Measurements from ENCODE around the gene HDDC2.

Gene HDDC2

DNA sequence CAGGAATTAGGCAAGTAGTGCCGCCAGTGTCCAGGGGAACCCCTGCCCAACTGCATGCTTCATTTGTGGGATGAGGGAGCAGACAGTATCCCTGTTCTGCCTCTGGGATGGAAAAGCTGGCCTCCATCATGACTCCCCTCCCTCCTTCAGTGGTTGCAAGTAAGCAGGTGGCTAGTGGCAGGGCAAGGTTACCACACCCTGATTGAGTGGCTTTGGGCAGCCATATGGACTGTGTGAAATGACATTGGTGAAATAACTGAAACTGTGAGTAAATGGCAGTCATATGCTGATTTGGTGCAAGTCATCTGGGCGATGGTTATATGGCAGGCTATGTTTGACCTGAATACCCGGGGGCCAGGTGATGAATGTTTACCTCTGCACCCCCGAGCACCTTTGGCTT, 33.0 kb downstream of the HDDC2 start:
- no peak for DNase-seq

DNA sequence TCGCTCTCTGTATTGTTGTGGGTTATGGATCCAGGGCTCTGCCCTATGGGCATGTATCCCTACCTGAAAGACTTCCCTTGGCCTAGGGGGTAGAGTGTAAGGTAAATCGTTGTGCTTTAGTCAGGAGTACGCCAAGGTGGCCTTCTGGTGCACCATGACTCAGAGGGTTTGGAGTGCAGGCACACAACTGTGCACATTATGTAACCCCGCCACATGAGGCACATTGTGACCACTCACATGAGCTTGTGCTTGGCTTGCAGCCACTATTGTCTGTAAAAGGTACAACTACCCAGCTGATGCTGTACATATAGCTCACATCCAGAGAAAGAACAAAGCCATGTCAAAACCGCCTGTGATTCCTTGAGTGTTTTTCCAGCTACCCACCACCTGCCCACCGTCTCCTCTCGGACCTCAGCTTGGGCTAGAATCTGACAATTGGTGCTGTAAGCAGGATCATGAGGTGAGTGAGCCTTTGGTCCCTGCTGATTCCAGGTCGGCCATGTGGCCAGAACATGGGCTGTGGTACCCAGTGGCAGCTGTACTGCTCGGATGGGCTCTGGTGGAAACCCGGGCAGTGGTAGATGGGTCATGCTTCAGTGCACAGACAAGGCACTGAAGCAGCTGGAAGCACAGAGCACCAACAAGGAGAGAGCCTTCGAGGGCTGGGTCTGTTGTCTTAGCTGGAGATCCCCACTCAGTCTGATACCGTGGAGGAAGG, 33.8 kb downstream of the HDDC2 start:
- DNase-seq: no peak

DNA sequence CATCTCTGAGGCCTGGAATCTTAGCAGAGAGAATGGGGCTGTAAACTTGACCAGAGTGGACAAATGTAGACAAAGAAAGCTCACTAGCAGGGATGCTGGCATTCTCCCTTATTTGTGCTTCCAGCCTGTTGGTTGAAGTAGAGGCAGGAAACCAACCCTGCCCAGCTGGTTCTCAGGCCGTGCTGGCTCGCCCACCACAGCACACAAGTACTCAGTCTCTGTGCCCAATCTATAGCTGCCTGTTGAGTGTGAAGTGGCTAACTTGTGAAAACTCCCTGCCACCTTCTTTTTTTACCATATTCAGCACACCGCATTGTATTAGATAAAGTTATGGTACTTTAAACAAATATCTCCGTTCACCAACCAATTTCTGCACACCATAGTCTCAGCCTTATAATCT, 37.3 kb downstream of the HDDC2 start:
- no peak for DNase-seq

DNA sequence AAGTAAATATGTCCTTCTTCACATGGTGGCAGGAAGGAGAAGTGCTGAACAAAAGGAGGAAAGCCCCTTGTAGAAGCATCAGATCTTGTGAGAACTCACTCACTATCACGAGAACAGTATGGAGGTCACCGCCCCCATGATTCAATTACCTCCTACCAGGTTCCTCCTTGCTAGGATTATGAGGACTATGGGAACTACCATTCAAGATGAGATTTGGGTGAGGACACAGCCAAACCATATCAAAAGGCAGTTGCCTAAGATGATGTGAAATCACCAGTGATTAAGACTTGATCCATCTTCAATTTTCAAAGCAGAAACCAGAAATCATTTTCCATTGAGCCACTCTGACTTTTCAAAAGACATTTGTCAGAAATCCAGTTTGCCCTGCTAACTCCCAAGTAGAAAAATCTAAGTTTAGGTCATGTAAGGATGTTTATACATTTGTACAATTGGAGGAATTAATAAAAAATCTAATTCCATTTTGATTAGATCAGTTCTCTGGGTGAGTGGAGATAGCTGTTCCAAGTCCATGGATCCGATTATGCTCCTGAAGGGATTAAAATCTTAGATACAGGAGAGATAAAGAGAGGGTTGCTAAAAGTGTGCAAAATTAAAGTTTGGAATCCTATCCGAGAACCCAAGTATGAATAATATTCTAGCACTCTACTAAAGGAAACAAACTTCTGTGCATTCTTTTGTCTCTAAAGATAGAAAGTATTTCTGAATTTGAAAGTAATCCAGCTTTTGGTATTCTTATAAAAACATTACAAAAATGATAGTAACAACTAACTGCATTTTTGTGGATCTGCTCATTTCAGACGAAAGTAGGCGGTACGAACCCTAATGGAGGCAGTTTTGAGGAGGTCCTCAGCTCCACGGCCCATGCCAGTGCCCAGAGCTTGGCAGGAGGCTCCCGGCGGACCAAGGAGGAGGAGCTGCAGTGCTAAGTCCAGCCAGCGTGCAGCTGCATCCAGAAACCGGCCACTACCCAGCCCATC, 39.5 kb downstream of the HDDC2 start:
- DNase-seq: no peak

DNA sequence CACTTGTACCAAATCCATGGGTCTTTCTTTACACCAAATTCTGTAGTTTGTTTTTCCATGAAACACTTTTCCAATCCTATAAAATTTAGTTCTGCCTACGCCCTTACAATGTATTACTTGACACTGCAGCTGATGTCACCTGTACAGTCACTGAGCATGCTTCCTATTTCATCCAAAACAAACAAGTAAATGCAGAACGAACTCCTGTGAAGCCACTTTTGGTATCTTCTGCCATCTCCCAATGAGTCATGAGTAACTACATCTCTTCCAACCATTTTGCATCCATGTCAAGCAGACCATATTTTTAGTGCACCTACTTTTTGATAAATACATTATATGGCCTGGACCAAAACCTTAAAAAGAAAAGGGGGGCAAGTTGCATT, 42.4 kb downstream of the HDDC2 start:
- DNase-seq: no peak

DNA sequence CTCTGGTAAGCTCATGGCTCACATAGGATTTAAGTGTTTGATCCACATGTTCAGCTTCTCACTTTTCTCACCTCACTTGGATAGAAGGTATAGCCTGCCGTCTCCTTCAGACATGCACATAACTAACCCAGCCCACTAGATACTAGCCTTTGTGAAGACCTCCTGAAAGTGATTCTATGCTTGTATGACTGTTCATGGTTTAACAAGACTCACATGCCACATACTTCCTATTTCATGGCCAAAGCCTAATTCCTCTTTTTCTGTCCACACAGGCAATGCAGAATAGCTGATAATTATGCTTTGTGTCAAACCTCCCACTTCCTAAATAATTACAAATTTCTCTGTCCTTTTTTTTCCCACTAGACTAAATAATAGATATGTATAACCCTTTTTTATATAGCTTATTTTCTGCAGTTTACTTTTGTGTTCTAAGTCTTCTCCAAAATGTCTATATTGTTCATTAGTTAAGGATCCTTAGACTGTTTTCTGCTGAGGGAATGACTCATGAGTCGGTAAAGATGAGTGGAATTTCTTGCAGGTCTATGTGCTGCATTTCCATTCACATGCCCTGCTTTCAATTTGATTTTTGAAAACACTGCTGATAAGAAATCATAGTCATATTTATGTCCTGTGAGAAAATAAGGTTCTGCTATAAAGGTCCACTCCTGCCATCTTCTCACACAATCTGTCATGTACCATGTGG, 43.0 kb downstream of the HDDC2 start:
- DNase-seq: no peak

DNA sequence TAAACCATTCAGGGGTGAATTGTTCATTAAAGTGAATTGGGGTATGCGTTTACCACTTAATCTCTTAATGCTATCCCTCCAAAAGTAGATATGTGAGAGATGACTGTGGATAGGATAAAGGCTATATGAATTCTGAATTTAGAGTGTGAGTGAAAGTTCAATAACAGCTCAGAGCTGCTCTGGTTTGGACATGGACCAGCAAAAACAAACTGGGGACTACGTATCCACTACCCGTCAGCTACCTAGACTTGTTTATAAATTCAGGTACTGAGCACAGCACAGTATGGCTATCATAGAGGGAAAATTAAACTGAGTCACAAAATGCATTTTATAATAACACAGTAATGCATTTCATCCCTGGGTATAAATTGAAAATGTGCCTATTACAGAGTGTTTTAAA, 44.4 kb downstream of the HDDC2 start:
- no peak for DNase-seq

DNA sequence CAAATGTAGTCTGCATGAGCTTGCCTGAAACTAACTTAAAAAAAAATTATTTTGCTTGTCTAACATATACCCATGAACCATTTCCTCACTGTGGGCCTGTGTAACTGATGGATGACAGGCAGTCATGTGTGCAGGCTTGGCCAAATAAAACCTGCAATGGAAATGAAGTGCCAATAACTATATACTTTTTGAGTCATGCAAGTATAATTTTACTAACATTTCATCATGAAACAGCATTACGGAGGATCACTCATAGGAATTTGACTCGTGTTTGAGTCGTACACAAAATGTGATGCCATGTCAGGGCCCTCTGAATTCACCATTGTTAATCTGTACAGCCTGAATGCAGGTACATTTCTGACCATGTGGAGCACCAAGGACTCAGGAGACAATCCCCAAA, 46.6 kb downstream of the HDDC2 start:
- DNase-seq: no peak

DNA sequence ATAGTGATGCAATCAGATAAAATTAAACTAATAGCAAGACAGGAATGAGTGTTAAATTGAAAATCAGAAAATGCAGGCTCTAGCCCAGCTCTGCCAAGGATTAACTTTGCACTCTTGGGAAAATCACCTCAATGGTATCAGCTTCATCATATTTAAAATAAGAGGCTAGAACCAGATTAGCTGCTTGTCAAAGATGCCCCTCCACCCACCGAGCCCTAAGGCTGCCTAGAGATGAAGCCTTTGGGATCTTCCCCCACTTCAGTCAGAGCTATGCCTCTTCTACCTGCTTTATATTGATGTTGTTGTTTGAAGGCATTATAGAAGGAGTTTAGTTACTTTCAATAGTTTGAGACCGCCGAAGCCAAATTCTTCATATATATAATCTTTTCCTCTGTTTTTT, 47.4 kb downstream of the HDDC2 start:
- no peak for DNase-seq

DNA sequence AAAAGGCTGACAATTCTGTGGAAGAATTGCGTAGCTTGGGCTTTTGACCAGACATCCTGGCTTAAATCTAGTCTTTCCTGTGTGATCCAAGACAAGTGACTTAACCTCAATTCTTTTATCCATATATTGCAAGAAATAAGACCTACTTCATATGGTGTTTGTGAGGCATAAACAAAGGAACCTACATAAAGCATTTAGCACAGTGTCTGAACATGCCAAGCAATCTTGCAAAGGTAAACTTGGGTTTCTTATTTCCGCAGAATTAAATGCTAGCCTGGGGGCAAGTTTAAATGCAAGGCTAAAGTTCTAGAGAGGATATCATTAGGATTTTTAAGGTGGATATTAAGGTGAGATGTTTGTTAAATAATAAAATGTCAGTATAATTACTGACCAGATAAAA, 47.9 kb downstream of the HDDC2 start:
- no peak for DNase-seq

DNA sequence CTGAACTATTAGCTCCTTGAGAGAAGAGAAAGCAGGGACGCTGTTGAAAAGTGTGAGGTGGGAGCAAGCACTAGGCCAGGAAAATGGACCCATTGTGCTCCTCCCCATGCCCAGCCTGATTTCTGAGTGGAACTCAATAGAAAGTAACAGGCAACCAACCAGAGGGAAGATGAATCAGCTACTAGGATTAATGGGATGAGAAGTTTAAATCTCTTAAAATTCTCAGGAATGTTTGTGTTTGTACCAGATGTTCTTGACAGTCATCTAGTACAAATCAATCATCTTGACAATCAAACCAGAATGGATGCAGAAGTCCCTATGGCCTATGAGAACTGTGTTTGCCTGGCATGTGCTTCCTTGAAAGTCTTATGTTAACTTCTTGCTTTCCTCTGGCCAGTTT, 48.9 kb downstream of the HDDC2 start:
- no peak for DNase-seq

DNA sequence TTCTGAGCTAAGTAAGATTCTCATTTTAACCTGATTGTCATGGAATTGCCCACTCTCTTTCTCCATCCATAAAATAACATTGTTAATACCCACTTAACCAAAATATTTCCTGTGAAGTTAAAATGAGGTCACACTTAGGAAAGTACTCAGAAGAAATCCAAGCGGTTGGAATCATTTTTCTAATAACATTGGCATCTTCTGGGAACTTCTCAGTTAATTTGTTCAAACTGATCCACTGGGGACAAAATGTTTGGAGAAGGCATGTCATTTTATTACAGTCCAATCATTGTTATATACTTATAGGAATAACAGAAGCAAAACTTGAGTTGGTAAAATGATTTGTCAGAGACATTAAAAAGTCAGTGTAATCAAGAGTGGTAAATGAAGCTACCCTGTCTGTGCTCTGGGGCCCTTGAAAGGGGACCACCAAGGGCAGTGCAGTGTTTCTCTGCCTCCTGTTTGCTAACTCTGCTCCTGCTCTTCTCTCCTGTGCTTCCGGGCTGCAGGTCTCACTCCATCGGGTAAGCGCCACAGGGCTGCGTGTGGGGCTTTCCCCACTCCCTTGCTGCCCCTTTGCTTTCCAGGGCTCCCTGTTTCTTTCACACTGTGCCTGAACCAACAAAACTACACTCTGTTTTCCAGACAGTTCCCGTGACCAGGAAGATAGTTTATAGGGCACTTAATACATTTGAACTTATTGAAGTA, 50.1 kb downstream of the HDDC2 start:
- DNase-seq: no peak

DNA sequence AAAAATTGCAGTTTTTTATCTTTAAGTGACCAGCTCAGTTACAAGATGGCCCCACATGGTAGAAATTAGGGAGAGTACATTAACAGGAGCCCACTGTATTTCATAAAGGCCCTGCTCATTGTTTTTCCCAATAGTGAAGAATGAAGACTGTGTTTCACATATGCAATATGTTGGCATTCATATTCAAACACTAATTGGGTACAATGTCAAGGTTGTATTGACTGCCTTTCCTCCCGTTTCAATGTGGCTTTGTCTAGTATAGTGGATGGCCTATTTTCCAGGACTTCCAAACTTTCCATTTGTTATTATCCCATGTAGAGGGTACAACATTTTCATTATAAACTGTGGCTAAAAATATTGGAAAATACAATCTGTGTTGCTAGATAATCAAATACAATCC, 51.3 kb downstream of the HDDC2 start:
- no peak for DNase-seq

DNA sequence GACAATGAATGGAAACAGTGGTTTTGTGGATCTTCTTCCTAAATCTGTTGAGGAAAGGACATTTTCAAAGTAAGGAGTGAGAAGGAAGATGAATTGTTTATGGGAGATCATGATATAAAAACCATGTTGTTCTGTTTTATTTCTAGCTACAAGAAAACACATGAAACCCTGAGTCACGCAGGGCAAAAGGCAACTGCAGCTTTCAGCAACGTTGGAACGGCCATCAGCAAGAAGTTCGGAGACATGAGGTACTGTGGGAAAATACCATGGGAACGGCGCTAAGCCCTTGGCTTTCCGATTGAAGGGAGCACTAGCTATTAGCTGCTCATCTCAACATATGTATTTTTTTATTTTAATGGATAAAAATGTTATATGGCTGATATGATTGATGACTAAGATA, 53.6 kb downstream of the HDDC2 start:
- no peak for DNase-seq

DNA sequence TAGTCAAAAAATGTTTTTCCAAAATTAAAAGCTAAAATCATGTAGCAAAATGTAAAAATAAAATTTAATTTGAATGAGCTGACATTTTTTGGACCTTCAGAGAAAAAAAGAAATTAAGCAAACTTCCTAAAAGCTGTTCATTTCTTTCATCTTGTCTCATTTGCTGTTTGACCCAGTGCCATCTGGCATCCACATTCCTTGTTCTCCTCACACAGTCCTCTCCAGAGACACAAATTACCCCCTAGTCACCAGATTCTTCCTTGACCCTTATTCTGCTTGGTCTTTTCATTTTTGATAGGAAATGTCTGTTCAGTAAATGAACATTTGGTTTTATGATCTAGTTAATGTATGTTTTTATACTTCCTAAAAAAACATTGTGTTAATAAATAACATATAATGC, 55.2 kb downstream of the HDDC2 start:
- DNase-seq: no peak

DNA sequence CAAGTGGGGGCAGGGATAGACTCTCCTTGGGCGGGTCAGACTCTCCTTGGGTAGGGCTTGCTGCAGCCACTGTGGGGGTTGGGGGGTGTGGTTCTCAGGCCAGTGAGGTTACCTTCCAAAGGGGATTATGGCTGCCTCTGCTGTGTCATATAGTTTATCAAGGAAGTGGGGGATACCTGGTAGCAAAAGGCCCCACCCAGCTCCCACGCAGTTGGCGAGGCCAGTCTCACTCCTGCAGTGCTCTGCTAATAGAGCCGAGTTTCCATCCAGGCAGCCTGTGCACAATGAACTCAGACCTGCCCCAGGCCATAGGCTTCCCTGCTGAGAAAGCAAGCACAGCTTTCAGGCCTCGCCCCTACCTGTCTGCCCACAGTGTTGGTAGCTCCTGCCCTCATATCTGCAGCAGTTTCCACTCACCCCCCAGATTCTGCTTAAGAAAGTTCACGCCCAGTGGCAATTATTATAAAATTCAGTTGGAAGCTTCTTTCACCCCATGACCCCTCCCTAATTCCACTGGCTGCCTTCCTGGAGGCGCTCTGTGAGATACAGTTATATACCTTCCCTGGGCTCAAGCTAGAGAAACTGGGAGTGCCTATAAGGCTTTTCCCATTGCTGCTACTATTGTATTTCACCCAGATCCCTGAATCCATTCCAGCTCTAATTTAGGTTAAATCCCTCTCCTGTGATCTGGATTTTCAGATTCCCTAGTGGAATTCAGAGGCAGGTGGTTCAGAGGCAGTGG, 56.1 kb downstream of the HDDC2 start:
- no peak for DNase-seq

DNA sequence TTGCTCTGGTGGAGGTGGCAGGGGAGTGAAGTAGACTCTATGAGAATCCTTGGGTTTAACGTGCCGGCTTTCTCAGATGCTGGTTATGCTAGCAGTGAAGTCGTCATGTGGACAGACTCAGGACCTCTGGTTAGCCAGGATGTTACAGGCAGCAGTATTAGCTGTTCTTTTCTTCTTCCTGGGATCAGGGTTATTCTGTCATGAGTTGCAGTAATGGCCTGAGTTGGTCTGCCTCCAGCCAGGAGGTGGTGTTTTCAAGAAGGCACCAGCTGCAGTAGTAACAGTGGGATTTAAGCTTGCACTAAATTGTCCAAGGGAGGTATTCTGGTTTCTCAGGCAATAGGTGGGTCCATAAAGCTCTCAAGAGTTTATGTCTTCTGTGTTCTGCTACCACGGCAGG, 56.7 kb downstream of the HDDC2 start:
- no peak for DNase-seq

DNA sequence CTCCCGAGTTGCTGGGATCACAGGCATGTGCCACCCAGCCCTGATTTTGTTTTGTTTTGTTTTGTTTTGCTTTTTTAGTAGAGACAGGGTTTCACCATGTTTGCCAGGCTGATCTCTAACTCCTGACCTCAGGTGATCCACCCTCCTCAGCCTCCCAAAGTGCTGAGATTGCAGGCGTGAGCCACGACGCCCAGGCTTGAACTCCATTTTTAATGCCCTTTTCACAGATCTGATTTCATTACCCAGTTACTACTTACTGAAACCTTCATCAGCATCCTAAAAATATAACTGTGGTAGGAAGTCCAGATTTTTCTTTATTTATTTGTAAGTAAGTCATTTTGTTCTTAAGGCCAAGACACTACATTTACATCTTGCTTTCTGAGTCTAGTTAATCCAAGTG, 64.0 kb downstream of the HDDC2 start:
- DNase-seq: no peak

DNA sequence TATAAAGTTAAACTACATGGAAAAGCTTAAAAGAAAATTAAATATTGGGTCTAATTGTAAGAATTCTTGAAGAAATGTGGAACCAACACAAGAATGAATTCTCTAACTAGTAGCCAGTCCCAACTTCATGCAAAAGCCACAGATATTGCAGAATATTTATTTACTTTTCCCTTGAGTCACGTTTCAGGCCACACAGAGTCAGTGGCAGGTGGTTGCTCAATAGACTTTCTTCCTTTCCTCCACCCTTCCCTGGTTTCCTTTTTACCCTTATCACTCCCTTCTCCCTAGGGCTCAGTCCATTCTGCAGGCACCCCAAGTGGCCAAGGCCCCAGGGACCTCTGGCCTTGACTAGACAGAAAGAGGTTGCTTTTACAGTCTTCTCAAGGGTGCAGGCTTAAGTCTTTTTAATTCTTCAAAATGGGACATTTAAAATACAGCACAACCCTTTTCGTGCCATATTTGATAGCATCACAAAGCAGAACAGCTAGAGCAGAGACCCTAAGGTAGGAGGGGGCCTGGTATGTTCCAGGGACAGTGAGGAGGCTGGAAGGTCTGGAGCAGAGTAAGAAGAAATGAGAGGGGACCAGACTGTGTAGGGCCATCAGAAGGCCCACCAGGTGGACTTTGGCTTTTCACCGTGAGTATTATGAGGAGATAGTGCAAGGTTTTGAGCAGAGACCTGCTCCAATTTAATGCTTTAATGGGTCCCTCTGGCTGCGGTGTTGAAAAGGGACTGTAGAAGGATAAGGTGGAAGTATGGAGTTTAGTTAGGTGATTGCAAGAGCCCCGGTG, 65.0 kb downstream of the HDDC2 start:
- no peak for DNase-seq

DNA sequence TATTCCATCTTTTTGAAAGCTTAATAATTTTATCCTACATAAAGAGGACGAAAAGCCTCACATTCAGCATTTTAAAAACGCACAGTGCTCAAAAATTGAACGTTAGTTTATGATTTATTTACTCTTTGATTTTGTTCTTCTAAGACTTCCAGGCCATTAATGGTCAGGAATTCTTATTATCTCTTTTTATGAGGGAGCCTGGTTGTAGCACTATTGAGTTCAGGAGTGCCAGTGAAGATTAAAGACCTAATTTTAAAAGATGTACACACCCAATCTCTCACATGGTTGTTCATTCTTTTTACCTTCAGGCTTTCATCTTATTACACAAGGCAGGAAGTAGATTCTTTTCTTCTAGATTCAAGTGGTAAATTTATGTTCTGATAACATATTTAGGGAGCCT, 68.6 kb downstream of the HDDC2 start:
- DNase-seq: no peak

DNA sequence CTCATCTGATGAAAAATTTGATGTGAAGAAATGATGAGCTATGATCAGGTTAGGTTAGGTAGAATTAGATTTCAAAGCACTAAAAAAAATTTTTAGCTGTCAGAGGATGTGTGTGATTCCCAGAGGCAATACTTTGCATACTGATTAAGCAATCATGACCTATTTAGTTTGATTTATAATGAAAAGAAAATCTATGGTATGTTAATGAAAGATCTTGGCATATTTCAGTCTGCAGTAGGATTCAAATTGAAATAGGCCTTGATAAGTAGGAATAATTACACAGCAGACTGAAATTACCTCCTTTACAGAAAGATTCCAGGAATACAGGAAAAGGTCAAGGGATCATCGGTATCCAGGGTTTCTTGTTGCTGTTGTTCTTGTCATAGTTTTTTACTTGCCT, 69.3 kb downstream of the HDDC2 start:
- DNase-seq: no peak

All from CD4-positive, alpha-beta T cell treated with Interleukin-4 for 4 hours (primary cell).